Pancreas (tissue), 10 donors: ENCODE measurements around the gene NFS1. TPM values are rescaled to one million over a fixed set of nuclear protein-coding genes. Genes with fewer than 3 reads are reported as not detected.

ENCODE experiments used
- ATAC-seq, 4 donors: fragments of 200-7000 bp; cut with Tn5 transposase; one replicate each; pipeline versions ENCODE4 v1.8.0 to v1.9.1; 2020; ENCODE audit warnings: mild to moderate bottlenecking in 4 of 4, moderate library complexity in 4 of 4
- DNase-seq, 6 donors: peaks; one replicate each; pipeline ENCODE4 v3.0.0-alpha.2; 2020
- FAIRE-seq: peaks from 2 replicates; lab custom pipeline; 2012; peaks lifted over from hg19 to GRCh38; lab: Jason Lieb, UNC
- H3K27ac ChIP-seq, 4 donors: fragments of 200-600 bp; sonication (generic); 1 replicate in 3 of 4; 2 replicates in 1 of 4; pipeline versions ENCODE4 v1.5.0 to v1.8.0; 2020
- H3K27me3 ChIP-seq, 4 donors: fragments of 200-600 bp; one replicate each; pipeline ENCODE4 v1.8.0; 2021
- H3K36me3 ChIP-seq, 3 donors: fragments of 200-600 bp; sonication (generic) in 1 of 3; one replicate each; pipeline versions ENCODE4 v1.5.0 to v1.8.0; 2020 to 2021
- H3K4me1 ChIP-seq, 3 donors: fragments of 200-600 bp; one replicate each; pipeline ENCODE4 v1.8.0; 2021
- H3K4me3 ChIP-seq, 4 donors: fragments of 200-600 bp; sonication (generic) in 2 of 4; one replicate each; pipeline versions ENCODE4 v1.5.0 to v1.8.0; 2020 to 2021
- H3K9me3 ChIP-seq, 4 donors: fragments of 200-600 bp; one replicate each; pipeline ENCODE4 v1.8.0; 2021
- CTCF ChIP-seq, 4 donors: fragments of 200-600 bp; sonication (generic) in 3 of 4; IDR thresholded peaks; one replicate each; pipeline versions ENCODE4 v1.5.0 to v1.8.0; 2021; ENCODE audit warnings: antibody characterized with exemption in 4 of 4
- WGBS, 2 donors: extraction: QIAGEN DNeasy Blood & Tissue Kit; methylation state at CpG; one replicate each; pipeline ENCODE4 v1.1.7; 2013; 5-methylcytosine and 5-hydroxymethylcytosine counted together
- intact Hi-C, 3 donors: fragments of 100-400 bp; cut with DNase I; formaldehyde crosslinking; loops; one replicate each; pipeline versions ENCODE4 v1.11.1 to v1.14.2; 2022
- polyA plus RNA-seq, 2 donors: library from polyadenylated mRNA; stranded (reverse); fragments of 200-250 nt; gene quantifications; one replicate each; pipeline ENCODE4 v1.2.3, GENCODE V29; 2013
- total RNA-seq, 6 donors: library from RNA; stranded (reverse); fragmentation: NEBNext Ultra II Directional in 4 of 6; extraction: Animal tissue kit (Norgen Biotek cat#: 25700) in 4 of 6; gene quantifications; one replicate each; pipeline versions ENCODE4 v1.2.1 to v1.2.4, GENCODE V29; 2021 to 2023
- donor health status: healthy with polysubstance abuse.
- donor health status: DM: no; HTN: no; CAD: no; lungs with moderate emphysema.
- donor health status: DM: no; HTN: no; CAD: no.
- donor health status: control.
- donor health status: control.
- donor health status: Bipolar disorder and iron deficiency.
- donor health status: DM: yes; HTN: yes; CAD: no.
- donor health status: DM: no; HTN: no; CAD: no.
- donor health status: DM: no; HTN: no; CAD: no.
- donor health status: DM: yes; HTN: yes; CAD: no.

Gene NFS1
- total and polyA plus RNA-seq, 8 donors, result 11.0 to 34.8 (median 15.2) TPM

- DNase-seq (no peak), ATAC-seq (no peak), FAIRE-seq (no peak)
- H3K4me3 ChIP-seq, result no peak overlapping the region
- H3K27ac ChIP-seq, result no peak overlapping the region
- peaks cover 0 to 11% (median 8%) of the 10 kb centered on the region in 3 donors for H3K4me1 ChIP-seq
- H3K27me3 ChIP-seq, result no peaks in the 10 kb centered on the region
- peaks cover 0 to 19% (median 19%) of the 10 kb centered on the region in 3 donors for H3K36me3 ChIP-seq
- H3K9me3 ChIP-seq, result no peaks in the 10 kb centered on the region
- TF ChIP-seq CTCF (IDR thresholded peaks at IDR 0.05), result no peak
- 89 to 90% methylated on average over 4 of the region's 4 CpGs for WGBS, 2 donors
- intact Hi-C loops, result no loop called here
Observed at GRCh38 chr20:35653893-35654292, 45.3 kb downstream of the NFS1 start.

GRCh38 chr20:35653430-35653734 lies 45.8 kb downstream of the NFS1 start:
- no peak overlapping the region for H3K27ac ChIP-seq
- no peak for TF ChIP-seq CTCF (IDR thresholded peaks at IDR 0.05)
- intact Hi-C loops, result no loop called here
- H3K4me3 ChIP-seq, result no peak overlapping the region
- FAIRE-seq, result no peak
- peaks cover 0 to 19% (median 19%) of the 10 kb centered on the region in 3 donors for H3K36me3 ChIP-seq
- H3K9me3 ChIP-seq, result no peaks in the 10 kb centered on the region
- no peak for DNase-seq
- no peaks in the 10 kb centered on the region for H3K27me3 ChIP-seq
- no peak for ATAC-seq
- peaks cover 0 to 7% (median 6%) of the 10 kb centered on the region in 3 donors for H3K4me1 ChIP-seq
- WGBS, 2 donors, result 99 to 100% methylated on average over 3 of the region's 3 CpGs

GRCh38 chr20:35652641-35653429 lies 46.3 kb downstream of the NFS1 start:
- Histone ChIP-seq H3K4me3 (no peak overlapping the region), H3K9me3 (no peaks in the 10 kb centered on the region), H3K36me3 (peaks cover 0 to 19% (median 19%) of the 10 kb centered on the region in 3 donors), H3K4me1 (peaks cover 0 to 6% (median under 1%) of the 10 kb centered on the region in 3 donors), H3K27ac (no peak overlapping the region), H3K27me3 (no peaks in the 10 kb centered on the region)
- no peak for DNase-seq
- ATAC-seq, result no peak
- intact Hi-C loops, result no loop called here
- FAIRE-seq, result no peak
- 97 to 99% methylated on average over 13 of the region's 13 CpGs for WGBS, 2 donors
- TF ChIP-seq CTCF (IDR thresholded peaks at IDR 0.05), result no peak

GRCh38 chr20:35651958-35652357 lies 47.2 kb downstream of the NFS1 start:
- Histone ChIP-seq H3K4me3 (no peak overlapping the region), H3K27me3 (no peaks in the 10 kb centered on the region), H3K36me3 (peaks cover 0 to 19% (median 19%) of the 10 kb centered on the region in 3 donors), H3K9me3 (no peaks in the 10 kb centered on the region), H3K4me1 (peaks cover 0 to under 1% (median 0%) of the 10 kb centered on the region in 3 donors), H3K27ac (no peak overlapping the region)
- DNase-seq (no peak), ATAC-seq (no peak), FAIRE-seq (no peak)
- intact Hi-C loops, result no loop called here
- no peak for TF ChIP-seq CTCF (IDR thresholded peaks at IDR 0.05)

GRCh38 chr20:35650632-35651031 lies 48.5 kb downstream of the NFS1 start:
- H3K27me3 ChIP-seq, result no peaks in the 10 kb centered on the region
- FAIRE-seq, result no peak
- peaks cover 0 to 19% (median 19%) of the 10 kb centered on the region in 3 donors for H3K36me3 ChIP-seq
- 69 to 76% methylated on average over 3 of the region's 3 CpGs for WGBS, 2 donors
- intact Hi-C loops, result no loop called here
- no peak overlapping the region for H3K4me3 ChIP-seq
- H3K4me1 ChIP-seq, result no peaks in the 10 kb centered on the region
- no peak for TF ChIP-seq CTCF (IDR thresholded peaks at IDR 0.05)
- H3K27ac ChIP-seq, result no peak overlapping the region
- no peak for ATAC-seq
- DNase-seq, result no peak
- no peaks in the 10 kb centered on the region for H3K9me3 ChIP-seq
